ENCODE results near the gene ITPR1.

DNA sequence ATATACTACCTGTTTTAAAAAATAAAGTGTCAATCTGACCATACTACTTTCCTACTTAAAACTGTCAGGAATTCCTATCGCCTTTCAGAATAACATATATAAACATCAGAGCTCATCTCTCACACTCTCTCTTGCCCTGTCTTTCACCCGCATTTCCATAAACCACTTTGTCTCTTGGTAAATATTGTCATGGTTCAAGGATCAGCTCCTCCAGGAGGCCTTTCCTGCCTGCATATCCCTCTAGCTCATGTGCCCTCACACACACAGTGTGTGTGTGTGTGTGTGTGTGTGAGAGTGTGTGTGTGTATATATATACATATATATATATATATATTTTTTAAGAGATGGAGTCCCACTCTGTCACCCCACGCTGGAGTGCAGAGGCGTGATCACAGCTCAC lies 32.8 kb upstream of the ITPR1 start:
- TF ChIP-seq EZH2phosphoT487 (IDR thresholded peaks at IDR 0.05; ENCODE audit: insufficient read depth, low read depth) (no peak), EZH2 (IDR thresholded peaks at IDR 0.05; ENCODE audit: insufficient read depth, poor library complexity, severe bottlenecking) (no peak)
